ENCODE data around the gene ZNF541. TPM values are rescaled to one million over a fixed set of nuclear protein-coding genes. Genes with fewer than 3 reads are reported as not detected.

ZNF541 gene
- total and polyA plus RNA-seq, 2 experiments from 2014 or later, result 0.26 to 0.42 TPM

GRCh38 chr19:47542030-47542475 is 30.9 kb downstream of the ZNF541 start:
- no peaks in the 10 kb centered on the region for H3K9me2 ChIP-seq (ENCODE audit: insufficient read depth)
- no peak for TF ChIP-seq ZNF462 (CRISPR knock-in tag; IDR thresholded peaks at IDR 0.05)
- TF ChIP-seq EZH2 (IDR thresholded peaks at IDR 0.05; ENCODE audit: low read depth, unreplicated experiment), result no peak
- TF ChIP-seq CREB1 (CRISPR knock-in tag; IDR thresholded peaks at IDR 0.05; ENCODE audit: low read depth), result no peak
- TF ChIP-seq STAT1 (IDR thresholded peaks at IDR 0.05; ENCODE audit: unreplicated experiment), result no peak
- TF ChIP-seq ETS1 (IDR thresholded peaks at IDR 0.05), result no peak
- H3K27ac ChIP-seq (ENCODE audit: low read depth), result no peak overlapping the region
- Mint-ChIP-seq H3K36me3 (ENCODE audit: low read depth) (no peaks in the 10 kb centered on the region), H3K27me3 (ENCODE audit: insufficient read depth, low read depth, poor library complexity) (peaks cover 4% of the 10 kb centered on the region), H3K4me1 (peaks cover 5% of the 10 kb centered on the region; the same call in 1 of the 3 replicates), H3K9me3 (no peaks in the 10 kb centered on the region; the same call in 2 of the 3 replicates), H3K4me3 (no peak overlapping the region), H3K27ac (no peak overlapping the region)
- no peaks in the 10 kb centered on the region for H3K27me3 ChIP-seq (ENCODE audit: insufficient read depth)
- H3K4me2 ChIP-seq, result no peak overlapping the region
- no peaks in the 10 kb centered on the region; the same call in 1 of the 2 replicates for H3F3A ChIP-seq (replicated peaks; ENCODE audit: low read depth)
- no peaks in the 10 kb centered on the region for H3K36me3 ChIP-seq (ENCODE audit: insufficient read depth)
- no peaks in the 10 kb centered on the region for H3K79me2 ChIP-seq (replicated peaks; ENCODE audit: insufficient read depth)
- no peak overlapping the region for H2AFZ ChIP-seq
- DNase-seq (ENCODE audit: low spot score) (no peak), ATAC-seq (no peak)
- H4K20me1 ChIP-seq (replicated peaks; ENCODE audit: insufficient read depth), result no peaks in the 10 kb centered on the region
- H3K4me3 ChIP-seq, result no peak overlapping the region
- no peaks in the 10 kb centered on the region for H3K4me1 ChIP-seq (ENCODE audit: insufficient read depth)

Data from GM23338 (cell line).